GM21528 (cell line): ENCODE measurements around the gene VN1R5.

Source experiments
- ATAC-seq: cut with Tn5 transposase; IDR thresholded peaks from one replicate; pipeline ENCODE4 v1.9.1; 2021; ENCODE audit warnings: mild to moderate bottlenecking, moderate library complexity; ENCODE audit not compliant: unreplicated experiment, low FRiP score

Gene VN1R5

GRCh38 chr1:247299723-247300381 lies 44.0 kb downstream of the VN1R5 start:
- no peak for ATAC-seq

DNA sequence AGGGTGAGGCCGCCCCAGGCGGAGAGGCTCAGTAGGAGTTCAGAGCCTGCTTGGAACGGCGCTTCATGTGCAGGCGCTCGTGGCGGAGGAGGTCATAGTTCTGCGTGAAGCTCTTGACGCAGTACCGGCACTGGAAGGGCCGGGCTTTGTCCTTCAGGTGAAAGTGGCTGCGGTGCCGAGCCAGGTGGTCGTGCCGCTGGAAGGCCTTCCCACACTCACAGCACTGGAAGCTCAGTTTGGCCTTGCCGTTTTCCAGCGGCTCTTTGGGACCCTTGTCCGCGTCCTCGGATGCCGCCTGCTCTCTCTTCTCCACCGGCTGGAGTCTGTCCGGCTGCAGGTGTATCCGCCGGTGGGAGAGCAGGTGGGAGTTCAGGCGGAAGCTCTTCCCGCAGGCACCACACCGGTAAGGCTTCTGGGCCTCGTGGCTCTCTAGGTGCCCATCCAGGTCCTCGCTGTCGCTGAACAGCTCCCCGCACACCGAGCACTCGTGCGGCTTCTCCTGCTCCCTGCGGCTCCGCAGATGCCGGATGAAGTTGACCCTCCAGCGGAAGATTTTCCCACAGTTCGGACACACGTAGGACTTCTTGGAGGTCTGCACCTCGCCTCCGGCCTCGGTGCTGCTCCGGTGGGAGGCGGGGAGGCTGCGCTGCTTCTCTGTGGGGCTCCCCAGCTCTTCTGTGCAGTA lies 44.8 kb downstream of the VN1R5 start:
- no peak for ATAC-seq

DNA sequence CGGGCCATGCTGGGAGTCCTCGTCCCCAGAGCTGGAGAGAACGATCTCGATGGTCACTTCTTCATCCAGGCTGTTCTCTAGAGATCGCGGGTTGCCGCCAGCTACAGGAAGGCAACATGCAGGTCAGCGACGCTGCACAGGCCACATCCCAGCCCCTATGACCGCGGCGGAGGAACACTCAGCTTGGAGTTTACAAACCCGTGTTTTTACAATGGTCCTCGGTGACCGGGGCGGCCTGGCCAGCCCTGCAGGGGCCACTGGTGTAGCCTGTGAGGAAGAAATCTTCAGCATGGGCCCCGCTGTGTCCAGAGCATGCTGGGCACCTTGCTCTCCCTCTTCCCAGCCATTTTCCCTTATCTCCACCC lies 45.3 kb downstream of the VN1R5 start:
- ATAC-seq, result no peak

DNA sequence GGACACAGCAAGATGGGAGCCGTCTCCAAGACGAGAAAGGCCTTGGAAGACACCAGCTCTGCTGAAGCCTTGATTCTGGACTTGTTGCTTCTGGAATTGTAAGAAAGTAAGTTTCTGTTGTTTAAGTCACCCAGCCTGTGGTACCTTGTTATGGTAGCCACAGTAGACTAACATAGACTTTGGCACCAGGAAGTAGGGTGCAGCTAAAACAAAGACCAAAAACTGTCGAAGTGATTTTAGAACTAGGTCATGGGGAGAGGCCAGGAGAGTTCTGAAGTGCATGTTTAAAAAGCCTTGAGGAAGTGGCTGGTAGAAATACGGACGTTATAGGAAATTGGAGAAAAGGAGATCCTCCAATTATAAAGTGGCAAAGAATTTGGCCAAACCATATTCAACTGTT lies 47.3 kb downstream of the VN1R5 start:
- ATAC-seq, result no peak

- ATAC-seq, result no peak
Observed at GRCh38 chr1:247304031-247304430, 48.2 kb downstream of the VN1R5 start.
